Rectal smooth muscle tissue (tissue), 1 donor: ENCODE results near the gene ZGPAT.

Source experiments
- H3K27ac ChIP-seq: one replicate; pipeline ENCODE4 v1.7.0; 2013; ENCODE audit warnings: low read depth, low read length, inconsistent platforms
- H3K27me3 ChIP-seq: one replicate; pipeline ENCODE4 v1.7.0; 2013; ENCODE audit warnings: low read length; ENCODE audit not compliant: control insufficient read depth, insufficient read depth
- H3K36me3 ChIP-seq: one replicate; pipeline ENCODE4 v1.7.0; 2013; ENCODE audit warnings: low read length; ENCODE audit not compliant: control insufficient read depth, insufficient read depth
- H3K4me1 ChIP-seq: one replicate; pipeline ENCODE4 v1.7.0; 2013; ENCODE audit warnings: low read length; ENCODE audit not compliant: control insufficient read depth, insufficient read depth
- H3K4me3 ChIP-seq: one replicate; pipeline ENCODE4 v1.7.0; 2013; ENCODE audit warnings: low read length
- H3K9ac ChIP-seq: one replicate; pipeline ENCODE4 v1.7.0; 2013; ENCODE audit warnings: low read length

Gene ZGPAT

DNA sequence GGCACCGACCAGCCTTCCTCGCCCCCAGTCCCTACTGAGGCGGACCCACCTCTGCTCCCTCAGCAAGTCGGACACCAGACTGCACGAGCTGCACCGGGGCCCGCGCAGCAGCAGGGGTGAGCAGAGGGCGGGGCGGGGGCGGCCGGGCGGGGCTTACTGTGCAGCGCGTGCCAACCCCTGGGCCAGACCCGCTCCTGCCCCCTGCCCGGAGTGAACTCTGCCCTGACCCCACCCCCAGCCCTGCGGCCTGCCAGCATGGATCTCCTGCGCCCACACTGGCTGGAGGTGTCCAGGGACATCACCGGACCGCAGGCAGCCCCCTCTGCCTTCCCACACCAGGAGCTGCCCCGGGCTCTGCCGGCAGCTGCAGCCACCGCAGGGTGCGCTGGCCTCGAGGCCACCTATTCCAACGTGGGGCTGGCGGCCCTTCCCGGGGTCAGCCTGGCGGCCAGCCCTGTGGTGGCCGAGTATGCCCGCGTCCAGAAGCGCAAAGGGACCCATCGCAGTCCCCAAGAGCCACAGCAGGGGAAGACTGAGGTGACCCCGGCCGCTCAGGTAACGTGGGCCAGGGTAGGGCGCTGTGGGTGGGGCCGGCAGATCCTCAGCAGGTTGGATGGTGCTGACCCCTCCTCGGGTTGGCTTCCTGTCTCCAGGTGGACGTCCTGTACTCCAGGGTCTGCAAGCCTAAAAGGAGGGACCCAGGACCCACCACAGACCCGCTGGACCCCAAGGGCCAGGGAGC, 30.3 kb downstream of the ZGPAT start:
- Histone ChIP-seq H3K27me3 (no peaks in the 10 kb centered on the region), H3K27ac (no peak overlapping the region), H3K36me3 (peaks cover 6% of the 10 kb centered on the region), H3K4me3 (peak overlapping the region; percentile 43), H3K4me1 (peaks cover 11% of the 10 kb centered on the region), H3K9ac (no peak overlapping the region)

DNA sequence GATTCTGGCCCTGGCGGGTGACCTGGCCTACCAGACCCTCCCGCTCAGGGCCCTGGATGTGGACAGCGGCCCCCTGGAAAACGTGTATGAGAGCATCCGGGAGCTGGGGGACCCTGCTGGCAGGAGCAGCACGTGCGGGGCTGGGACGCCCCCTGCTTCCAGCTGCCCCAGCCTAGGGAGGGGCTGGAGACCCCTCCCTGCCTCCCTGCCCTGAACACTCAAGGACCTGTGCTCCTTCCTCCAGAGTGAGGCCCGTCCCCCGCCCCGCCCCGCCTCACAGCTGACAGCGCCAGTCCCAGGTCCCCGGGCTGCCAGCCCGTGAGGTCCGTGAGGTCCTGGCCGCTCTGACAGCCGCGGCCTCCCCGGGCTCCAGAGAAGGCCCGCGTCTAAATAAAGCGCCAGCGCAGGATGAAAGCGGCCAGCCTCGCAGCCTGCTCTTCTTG, 30.9 kb downstream of the ZGPAT start:
- peak overlapping the region; percentile 71 for H3K4me3 ChIP-seq
- no peaks in the 10 kb centered on the region for H3K27me3 ChIP-seq
- H3K9ac ChIP-seq: no peak overlapping the region
- peak overlapping the region; percentile 75 for H3K27ac ChIP-seq
- H3K36me3 ChIP-seq: peaks cover 3% of the 10 kb centered on the region
- H3K4me1 ChIP-seq: peaks cover 11% of the 10 kb centered on the region

DNA sequence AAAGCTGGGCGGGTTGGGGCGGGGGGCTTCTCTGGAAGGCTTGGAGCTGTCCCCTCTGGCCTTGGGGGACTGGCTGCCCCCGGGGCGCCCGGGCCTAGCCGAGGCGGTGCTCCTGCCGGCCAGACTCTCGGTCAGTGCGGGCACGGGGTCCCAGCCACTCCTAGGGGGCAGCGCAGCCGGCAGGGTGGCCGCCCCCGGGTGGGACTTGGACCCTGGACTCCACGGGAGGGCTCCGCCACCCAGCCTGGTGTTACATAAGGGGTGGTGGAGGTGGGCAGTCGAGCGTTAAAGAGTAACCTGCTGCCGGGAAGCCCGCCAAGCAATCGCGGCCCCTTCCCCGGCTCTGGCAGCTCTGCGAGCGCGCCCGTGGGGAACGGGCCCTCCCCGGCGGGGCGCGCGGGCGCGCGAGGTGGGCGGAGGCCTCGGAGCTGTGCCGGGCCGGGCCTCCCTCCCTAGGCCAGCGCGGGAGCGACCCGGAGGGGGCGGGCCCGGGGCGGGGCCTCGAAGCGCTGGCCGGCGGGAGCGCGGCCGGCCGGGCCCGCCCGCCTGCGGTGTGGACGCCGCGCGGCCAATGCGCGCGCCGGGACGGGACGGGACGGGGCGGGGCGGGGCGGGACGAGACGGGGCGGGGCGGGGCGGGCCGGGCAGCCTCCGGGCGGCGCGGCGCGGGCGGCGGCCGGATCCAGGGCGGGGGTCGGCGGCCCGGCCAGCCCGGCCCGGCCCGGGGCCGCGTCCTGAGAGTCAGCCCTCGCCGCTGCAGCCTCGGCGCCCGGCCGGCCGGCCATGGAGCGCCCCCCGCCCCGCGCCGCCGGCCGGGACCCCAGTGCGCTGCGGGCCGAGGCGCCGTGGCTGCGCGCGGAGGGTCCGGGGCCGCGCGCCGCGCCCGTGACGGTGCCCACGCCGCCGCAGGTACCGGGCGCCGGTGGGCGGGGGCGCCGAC, 31.6 kb downstream of the ZGPAT start, which contains the start of gene SLC2A4RG:
Gene SLC2A4RG, plus strand, starts transcription at position 647 of the 940 bp plus-strand sequence. Its CDS starts 137 bp downstream, at position 784.
- H3K36me3 ChIP-seq: no peaks in the 10 kb centered on the region
- peak within 1 kb of the TSS; percentile 71 for H3K4me3 ChIP-seq
- H3K4me1 ChIP-seq: peaks cover 11% of the 10 kb centered on the region
- peak within 1 kb of the TSS; percentile 86 for H3K9ac ChIP-seq
- no peaks in the 10 kb centered on the region for H3K27me3 ChIP-seq
- peak within 1 kb of the TSS; percentile 96 for H3K27ac ChIP-seq

DNA sequence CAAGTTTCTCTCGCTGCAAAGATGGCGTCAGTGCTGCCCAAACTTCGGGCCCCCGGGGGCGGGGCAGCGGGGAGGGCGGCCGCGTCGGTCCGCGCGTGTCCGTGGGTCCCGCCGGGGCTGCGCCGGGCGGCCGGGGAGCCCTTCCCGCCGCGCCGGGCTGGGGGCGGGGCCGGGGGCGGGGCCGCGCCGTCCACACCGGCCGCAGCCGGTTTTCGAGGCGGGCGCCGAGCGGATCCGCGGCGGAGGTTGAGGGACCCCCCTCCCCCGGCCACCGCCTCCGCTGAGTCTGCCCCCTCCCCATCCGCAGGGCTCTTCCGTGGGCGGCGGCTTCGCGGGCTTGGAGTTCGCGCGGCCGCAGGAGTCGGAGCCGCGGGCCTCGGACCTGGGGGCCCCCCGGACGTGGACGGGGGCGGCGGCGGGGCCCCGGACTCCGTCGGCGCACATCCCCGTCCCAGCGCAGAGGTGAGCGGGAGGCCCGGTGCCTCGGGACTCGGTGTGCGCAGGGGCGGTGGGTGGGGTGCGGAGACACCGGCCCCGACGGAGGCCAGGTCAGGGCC, 32.3 kb downstream of the ZGPAT start:
- H3K4me3 ChIP-seq: peak overlapping the region; percentile 70
- H3K27ac ChIP-seq: peak overlapping the region; percentile 96
- peak overlapping the region; percentile 86 for H3K9ac ChIP-seq
- peaks cover 11% of the 10 kb centered on the region for H3K4me1 ChIP-seq
- H3K27me3 ChIP-seq: no peaks in the 10 kb centered on the region
- no peaks in the 10 kb centered on the region for H3K36me3 ChIP-seq

DNA sequence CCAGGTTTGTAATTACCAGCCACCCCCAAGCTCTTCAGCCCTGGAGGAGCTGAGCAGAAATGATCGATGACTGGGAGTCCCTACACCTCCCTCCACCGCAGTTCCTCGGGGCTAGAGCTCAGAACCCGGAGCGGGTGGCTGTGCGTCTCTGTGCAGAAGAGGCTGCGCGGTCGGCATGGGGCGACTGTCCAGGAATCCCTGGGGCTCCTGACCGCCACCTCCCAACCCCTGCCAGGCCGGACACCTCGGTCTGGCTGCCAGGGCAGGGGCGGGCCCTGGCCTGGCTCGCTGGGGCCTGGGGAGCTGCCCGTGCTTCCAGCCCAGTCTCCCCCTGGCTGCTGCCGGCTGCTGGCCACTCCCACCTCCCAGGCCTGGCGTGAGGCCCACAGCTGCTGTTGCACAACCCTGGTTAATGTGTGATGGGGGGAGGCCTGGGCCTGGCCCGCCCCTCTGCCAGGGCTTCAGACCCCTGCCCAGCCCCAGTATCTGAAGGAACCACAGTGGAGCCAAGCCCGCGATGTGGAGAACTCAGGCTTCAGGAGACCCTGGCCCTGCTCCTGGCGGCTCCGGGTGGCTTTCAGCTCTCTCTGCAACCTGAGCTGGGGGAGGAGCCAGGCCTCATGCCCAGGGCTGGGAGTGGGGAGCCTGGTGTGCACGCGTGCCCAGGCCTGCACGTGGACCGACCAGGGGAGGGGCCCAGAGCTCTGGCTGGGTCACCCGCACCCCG, 33.0 kb downstream of the ZGPAT start:
- H3K9ac ChIP-seq: peak overlapping the region; percentile 86
- peaks cover 11% of the 10 kb centered on the region for H3K4me1 ChIP-seq

DNA sequence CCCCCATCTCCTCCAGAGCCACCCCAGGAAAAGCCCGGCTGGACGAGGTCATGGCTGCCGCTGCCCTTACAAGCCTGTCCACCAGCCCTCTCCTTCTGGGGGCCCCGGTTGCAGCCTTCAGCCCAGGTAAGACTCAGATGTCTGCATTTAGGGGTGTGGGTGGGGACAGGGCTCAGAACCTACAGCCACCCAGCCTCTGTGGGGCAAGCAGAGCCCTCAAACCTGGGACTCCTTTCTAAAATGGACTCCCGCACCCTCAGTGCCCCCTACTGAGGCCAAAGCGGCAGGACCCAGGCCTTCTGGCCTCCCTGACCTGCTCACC, 33.5 kb downstream of the ZGPAT start:
- Histone ChIP-seq H3K27me3 (no peaks in the 10 kb centered on the region), H3K4me1 (peaks cover 11% of the 10 kb centered on the region), H3K4me3 (peak overlapping the region; percentile 70), H3K27ac (peak overlapping the region; percentile 96), H3K9ac (no peak overlapping the region), H3K36me3 (peaks cover under 1% of the 10 kb centered on the region)

More for the DNA sequence above, 33.0 kb downstream of the ZGPAT start:
- H3K4me3 ChIP-seq: peak overlapping the region; percentile 70
- peak overlapping the region; percentile 96 for H3K27ac ChIP-seq
- H3K27me3 ChIP-seq: no peaks in the 10 kb centered on the region
- no peaks in the 10 kb centered on the region for H3K36me3 ChIP-seq

DNA sequence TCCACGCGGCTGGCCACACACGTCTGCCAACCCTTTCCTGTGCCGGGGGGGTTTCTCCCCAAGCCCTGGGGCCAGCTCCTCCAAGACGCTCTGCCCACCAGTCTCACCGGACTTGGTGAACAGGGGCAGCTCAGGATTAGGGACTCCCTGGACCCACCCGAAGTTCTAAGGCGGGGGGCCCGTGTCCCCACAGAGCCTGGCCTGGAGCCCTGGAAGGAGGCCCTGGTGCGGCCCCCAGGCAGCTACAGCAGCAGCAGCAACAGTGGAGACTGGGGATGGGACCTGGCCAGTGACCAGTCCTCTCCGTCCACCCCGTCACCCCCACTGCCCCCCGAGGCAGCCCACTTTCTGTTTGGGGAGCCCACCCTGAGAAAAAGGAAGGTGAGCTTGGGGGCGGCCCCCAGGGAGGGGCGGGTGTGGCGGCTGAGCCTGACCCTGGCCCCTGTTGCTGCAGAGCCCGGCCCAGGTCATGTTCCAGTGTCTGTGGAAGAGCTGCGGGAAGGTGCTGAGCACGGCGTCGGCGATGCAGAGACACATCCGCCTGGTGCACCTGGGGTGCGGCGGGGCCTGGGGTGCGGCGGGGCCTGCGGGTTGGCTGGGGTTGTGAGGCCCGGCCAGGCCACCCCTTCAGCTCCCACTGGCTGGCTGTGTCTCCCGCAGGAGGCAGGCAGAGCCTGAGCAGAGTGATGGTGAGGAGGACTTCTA, 34.0 kb downstream of the ZGPAT start:
- H3K27me3 ChIP-seq: no peaks in the 10 kb centered on the region
- H3K4me3 ChIP-seq: peak overlapping the region; percentile 70
- peaks cover 11% of the 10 kb centered on the region for H3K4me1 ChIP-seq
- H3K36me3 ChIP-seq: peaks cover 2% of the 10 kb centered on the region
- peak overlapping the region; percentile 96 for H3K27ac ChIP-seq
- no peak overlapping the region for H3K9ac ChIP-seq

DNA sequence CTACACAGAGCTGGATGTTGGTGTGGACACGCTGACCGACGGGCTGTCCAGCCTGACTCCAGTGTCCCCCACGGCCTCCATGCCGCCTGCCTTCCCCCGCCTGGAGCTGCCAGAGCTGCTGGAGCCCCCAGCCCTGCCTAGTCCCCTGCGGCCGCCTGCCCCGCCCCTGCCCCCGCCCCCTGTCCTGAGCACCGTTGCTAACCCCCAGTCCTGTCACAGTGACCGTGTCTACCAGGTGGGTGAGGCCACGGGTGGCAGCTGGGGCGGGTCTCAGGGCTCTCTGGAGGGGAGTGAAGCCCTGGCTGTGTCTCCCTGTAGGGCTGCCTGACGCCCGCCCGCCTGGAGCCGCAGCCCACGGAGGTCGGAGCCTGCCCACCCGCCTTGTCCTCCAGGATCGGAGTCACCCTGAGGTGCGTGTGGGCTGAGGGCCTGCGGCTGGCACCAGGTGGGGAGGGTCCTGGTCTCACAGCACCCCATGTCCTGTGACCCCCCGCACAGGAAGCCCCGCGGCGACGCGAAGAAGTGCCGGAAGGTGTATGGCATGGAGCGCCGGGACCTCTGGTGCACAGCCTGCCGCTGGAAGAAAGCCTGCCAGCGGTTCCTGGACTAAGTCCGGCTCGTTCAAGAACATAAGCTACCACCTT, 34.7 kb downstream of the ZGPAT start:
- Histone ChIP-seq H3K4me1 (peaks cover 11% of the 10 kb centered on the region), H3K9ac (no peak overlapping the region), H3K36me3 (peaks cover 2% of the 10 kb centered on the region), H3K4me3 (no peak overlapping the region), H3K27ac (no peak overlapping the region), H3K27me3 (no peaks in the 10 kb centered on the region)

DNA sequence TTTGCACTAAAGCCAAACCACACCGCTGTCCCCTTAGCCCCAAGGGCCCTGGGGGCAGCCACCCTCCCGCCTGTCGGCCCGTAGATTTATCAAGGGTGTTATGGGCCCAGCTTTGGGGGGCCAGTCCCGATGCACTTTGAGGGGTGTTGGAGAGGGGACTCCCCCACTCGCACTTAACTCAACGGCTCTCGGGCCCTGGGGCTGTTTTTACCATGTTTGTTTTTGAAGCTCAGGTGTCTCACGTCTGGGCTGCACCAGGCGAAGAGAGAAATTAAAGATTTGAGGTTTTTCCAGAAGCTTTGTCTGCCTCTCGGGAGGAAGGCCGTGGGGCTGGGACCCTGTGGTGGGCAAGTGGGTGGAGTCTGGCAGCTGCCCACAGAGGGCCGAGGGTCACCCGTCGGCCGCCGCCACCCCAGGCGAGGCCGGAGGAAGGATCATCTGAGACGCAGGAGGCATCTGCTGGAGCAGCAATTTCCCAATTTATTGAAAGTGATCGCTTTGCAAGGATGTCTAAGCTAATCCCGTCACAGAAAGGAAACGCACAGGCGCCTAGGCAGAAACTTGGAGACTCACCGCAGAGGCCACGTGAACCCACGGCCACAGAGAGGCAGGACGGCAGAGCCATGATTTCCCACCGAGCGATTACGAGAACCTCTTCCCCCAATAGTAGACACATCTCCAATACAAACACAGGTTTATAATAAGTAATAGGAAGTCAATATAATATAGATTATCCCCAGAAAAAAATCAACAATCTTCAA, 35.6 kb downstream of the ZGPAT start:
- Histone ChIP-seq H3K36me3 (peaks cover 2% of the 10 kb centered on the region), H3K4me3 (no peak overlapping the region), H3K4me1 (peaks cover 8% of the 10 kb centered on the region), H3K27me3 (no peaks in the 10 kb centered on the region), H3K27ac (no peak overlapping the region), H3K9ac (no peak overlapping the region)

DNA sequence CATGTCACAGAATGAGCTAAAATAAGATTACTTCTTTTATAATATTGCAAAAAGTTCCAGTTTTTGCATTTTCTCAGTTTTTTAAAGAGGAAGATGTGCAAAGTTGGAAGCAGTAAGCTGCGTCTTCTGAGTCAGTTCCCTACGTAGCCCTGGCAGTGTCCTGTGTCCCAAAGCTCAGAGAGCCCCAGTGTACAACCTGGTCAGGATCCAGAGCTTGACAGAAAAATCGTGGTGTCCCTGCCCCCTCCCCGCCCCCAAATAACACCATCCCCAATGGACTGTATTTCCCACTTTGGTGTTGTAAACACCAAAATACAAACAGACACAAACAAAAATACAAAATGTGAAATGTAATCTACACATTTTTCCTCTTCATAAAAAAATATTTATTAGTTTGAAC, 36.3 kb downstream of the ZGPAT start:
- Histone ChIP-seq H3K4me3 (no peak overlapping the region), H3K27ac (no peak overlapping the region), H3K9ac (no peak overlapping the region), H3K36me3 (peaks cover 2% of the 10 kb centered on the region), H3K27me3 (no peaks in the 10 kb centered on the region), H3K4me1 (peaks cover 6% of the 10 kb centered on the region)
